GM21526 (cell line): ENCODE data around the gene TC2N.
"Not testable (repeated sequence)": the region's sequence is repeated elsewhere in the genome, so short reads cannot be mapped to it uniquely, and the experiment has no call there.

Experiments used
- ATAC-seq: cut with Tn5 transposase; IDR thresholded peaks from one replicate; pipeline ENCODE4 v1.9.1; 2021; ENCODE audit warnings: moderate library complexity; ENCODE audit not compliant: unreplicated experiment, low FRiP score

TC2N gene

GRCh38 chr14:91774140-91775096, 92.9 kb downstream of the TC2N start:
- ATAC-seq: no peak

DNA sequence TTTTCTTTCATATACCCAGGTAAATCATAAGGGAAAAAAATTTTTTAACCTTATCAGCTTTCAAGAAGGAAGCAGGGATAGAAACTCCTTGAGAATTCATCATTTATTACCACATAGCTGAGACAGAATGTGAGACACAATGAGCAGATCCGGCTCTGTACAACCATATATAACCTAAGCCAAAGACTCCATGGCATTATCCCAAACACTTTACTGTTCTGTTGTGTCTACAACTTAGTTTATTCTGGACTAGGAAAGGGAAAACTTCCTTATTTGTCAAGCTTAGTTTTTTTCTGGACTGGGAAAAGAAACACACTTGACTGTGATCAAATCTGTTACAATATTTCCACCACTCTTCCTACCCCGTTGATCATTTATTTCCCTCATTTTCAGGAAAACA, 97.2 kb downstream of the TC2N start:
- ATAC-seq: no peak

- ATAC-seq: no peak
Observed at GRCh38 chr14:91755570-91756295, 111.6 kb downstream of the TC2N start.

GRCh38 chr14:91754819-91755218, 112.5 kb downstream of the TC2N start:
- ATAC-seq: no peak

GRCh38 chr14:91754185-91754584, 113.2 kb downstream of the TC2N start:
- no peak for ATAC-seq

DNA sequence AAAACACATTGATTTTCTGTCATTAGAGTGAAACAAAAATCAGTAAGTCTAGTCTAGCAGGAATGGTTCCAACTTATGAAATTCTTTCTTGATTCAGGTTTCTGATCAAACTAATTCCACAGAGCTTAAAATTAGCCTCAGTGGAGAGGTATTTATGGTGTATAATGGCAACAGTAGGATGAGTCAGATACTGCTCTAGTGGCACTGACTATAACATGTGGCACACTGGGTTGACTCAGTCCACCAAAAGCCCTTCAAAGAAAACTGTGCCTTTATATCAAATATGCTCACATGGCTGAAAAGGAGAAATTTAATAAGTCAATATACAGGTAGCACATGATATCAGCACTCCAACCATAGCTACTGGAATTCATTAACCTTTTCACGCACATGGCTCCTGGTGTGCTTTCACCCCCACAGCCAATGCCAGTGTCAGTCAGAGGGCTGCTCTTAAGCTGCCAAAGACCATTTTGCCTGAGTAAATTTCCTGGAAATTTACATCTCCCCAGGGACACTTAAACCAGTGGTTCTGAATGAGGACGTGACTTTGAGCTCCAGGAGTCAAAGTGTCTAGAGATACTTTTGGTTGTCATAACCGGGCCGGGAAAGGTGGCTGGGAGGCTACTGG, 113.7 kb downstream of the TC2N start:
- ATAC-seq: no peak

GRCh38 chr14:91752961-91753360, 114.4 kb downstream of the TC2N start:
- no peak for ATAC-seq

DNA sequence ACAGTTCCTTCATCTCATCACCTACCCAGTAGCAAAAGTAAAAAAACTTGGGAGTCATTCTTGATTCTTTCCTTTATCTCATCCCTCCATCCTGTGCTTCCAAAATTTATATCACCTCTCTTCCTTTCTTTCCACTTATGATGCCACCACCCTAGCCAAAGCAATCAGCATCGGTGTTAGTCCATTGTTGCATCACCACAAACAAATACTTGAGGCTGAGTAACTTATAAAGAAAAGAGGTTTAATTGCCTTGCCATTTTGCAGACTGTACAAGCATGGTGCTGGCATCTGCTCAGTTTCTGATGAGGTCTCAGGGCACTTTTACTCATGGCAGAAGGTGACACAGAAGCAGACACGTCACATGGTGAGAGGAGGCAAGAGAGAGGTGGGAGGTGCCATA, 115.6 kb downstream of the TC2N start:
- no peak for ATAC-seq

GRCh38 chr14:91750634-91751198, 116.6 kb downstream of the TC2N start:
- ATAC-seq: no peak

- ATAC-seq: no peak
Observed at GRCh38 chr14:91749868-91750267, 117.5 kb downstream of the TC2N start.

- ATAC-seq: no peak
Observed at GRCh38 chr14:91748049-91748448, 119.3 kb downstream of the TC2N start.

- ATAC-seq: no peak
Observed at GRCh38 chr14:91745344-91745743, 122.0 kb downstream of the TC2N start.

GRCh38 chr14:91744068-91744480, 123.3 kb downstream of the TC2N start:
- no peak for ATAC-seq

DNA sequence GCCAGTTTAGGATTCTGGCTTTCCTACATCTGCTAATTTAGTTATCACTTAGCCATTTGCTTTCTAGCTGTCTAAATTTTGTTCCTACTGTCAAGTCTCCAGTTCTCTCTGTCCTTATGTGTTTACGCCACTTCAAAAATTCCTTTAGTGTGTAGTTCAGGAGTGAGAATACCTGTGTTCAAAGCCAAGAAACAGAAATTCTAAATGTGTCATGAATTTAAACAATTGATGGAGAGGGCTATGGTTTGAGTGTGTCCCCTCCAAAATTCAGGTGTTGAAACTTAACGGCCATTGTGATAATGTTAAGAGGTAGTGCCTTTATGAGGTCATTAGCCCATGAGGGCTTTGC, 124.1 kb downstream of the TC2N start:
- no peak for ATAC-seq

DNA sequence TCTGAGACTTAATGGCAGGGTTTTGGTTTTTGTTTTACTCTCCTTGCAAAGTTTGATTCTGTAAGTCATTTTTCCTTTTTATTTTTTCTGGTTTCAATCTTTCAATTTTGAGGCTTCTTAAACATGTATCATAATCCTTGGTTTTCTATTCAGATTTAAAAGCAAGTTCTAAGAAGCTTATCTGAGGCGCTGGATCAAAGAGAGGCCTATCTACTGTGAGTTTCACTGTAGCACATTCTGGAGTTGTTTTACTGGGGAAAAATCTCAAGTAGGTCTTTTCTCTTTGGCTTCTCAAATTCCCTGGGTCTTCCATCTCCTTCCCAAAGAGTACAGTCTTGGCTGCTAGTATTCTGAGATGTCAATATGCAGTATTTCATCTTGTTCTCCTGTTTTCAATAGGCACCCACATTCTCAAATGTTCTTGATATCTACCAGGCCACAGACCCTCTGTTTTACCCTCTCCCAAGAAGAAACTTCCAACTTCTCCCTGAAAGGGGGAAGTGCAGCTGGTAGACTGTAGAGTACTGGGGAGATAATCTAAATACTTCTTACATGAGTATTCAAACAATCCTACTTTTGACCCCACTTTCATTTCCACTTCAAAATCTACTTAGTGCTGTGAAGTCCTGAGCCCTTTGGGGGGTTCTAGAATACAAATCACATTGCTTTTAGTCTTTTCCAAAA, 124.6 kb downstream of the TC2N start:
- ATAC-seq: no peak

DNA sequence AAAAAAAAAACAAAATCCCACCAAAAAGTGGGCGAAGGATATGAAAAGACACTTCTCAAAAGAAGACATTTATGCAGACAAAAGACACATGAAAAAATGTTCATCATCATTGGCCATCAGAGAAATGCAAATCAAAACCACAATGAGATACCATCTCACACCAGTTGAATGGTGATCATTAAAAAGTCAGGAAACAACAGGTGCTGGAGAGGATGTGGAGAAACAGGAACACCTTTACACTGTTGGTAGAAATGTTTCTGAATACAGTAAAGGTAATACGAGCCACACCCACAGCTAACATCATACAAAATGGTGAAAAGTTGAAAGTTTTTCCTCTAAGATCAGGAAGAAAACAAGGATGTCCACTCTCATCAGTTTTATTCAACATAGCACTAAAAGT, 127.5 kb downstream of the TC2N start:
- not testable (repeated sequence) for ATAC-seq

DNA sequence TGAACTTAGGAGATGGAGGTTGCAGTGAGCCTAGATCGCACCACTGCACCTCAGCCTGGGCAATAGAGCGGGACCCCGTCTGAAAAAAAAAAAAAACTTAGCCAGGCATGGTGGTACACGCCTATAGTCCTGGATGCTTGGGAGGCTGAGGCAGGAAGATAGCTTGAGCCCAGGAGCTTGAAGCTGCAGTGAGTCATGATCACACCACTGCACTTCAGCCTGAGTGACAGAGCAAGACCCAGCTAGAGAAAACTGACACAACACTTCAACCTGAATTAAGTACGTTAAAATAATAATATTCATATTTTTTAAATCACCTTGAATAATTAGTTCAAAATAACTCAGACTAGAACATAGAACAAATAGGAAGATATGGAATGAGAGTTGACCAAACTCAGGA, 129.7 kb downstream of the TC2N start:
- no peak for ATAC-seq

GRCh38 chr14:91732859-91733477, 134.4 kb downstream of the TC2N start:
- ATAC-seq: no peak

GRCh38 chr14:91732439-91732838, 134.9 kb downstream of the TC2N start:
- ATAC-seq: no peak

- no peak for ATAC-seq
Observed at GRCh38 chr14:91731986-91732385, 135.3 kb downstream of the TC2N start, which contains the start of gene CATSPERB. CATSPERB (minus strand) TSS chr14:91732086; CDS start chr14:91729479, 2,607 bp downstream.
